Measurements from ENCODE around the gene TM7SF2. TPM values are rescaled to one million over a fixed set of nuclear protein-coding genes. Genes with fewer than 3 reads are reported as not detected.

The TM7SF2 gene
- total and polyA plus RNA-seq, 2 of the 8 experiments (the other 6 are each of a cell fraction or from before 2014, with no cell fraction given), result 40.1 to 96.0 TPM

GRCh38 chr11:65121447-65121864, 9.8 kb downstream of the TM7SF2 start (continued):
- TF ChIP-seq USF2 (IDR thresholded peaks at IDR 0.05; ENCODE audit: low read length) (no peak), SP4 (IDR thresholded peaks at IDR 0.05; ENCODE audit: low read length) (no peak), MAFK (IDR thresholded peaks at IDR 0.05; ENCODE audit: low read depth, low read length) (no peak), CBX8 (IDR thresholded peaks at IDR 0.05; ENCODE audit: borderline replicate concordance, low read depth, low read length) (no peak), TEAD4 (IDR thresholded peaks at IDR 0.05; ENCODE audit: low read depth, low read length) (no peak), MAX (IDR thresholded peaks at IDR 0.05) (no peak)
